OCI-LY1 (cell line): ENCODE results near the gene RPSA.

Experiments
- CTCF ChIP-seq: fragments of 200-600 bp; sonication (generic), shearing (Covaris generic); IDR thresholded peaks from 2 replicates; pipeline ENCODE4 v1.5.1; 2017; ENCODE audit warnings: mild to moderate bottlenecking, antibody characterized with exemption, low read length, moderate library complexity, mixed read lengths
- EZH2 ChIP-seq: fragments of 200-600 bp; sonication (generic), shearing (Covaris generic); IDR thresholded peaks from 2 replicates; pipeline ENCODE4 v1.8.0; 2017; ENCODE audit warnings: borderline replicate concordance, mixed run types, mild to moderate bottlenecking, antibody characterized with exemption, low read length, moderate library complexity, mixed read lengths

GRCh38 chr3:39433642-39434041 lies 27.1 kb downstream of the RPSA start:
- TF ChIP-seq CTCF (no peak), EZH2 (no peak)
